ENCODE data around the gene TNS1. TPM values are rescaled to one million over a fixed set of nuclear protein-coding genes. Genes with fewer than 3 reads are reported as not detected.
A peak's percentile ranks its signal among the peaks of the same experiment; 100 is the strongest.

TNS1 gene
- total RNA-seq, 2 donors from 2014 or later = 1,836 to 2,296 TPM

- no peaks in the 10 kb centered on the region for H3K9me3 ChIP-seq
- ATAC-seq (ENCODE audit: insufficient number of reproducible peaks, low FRiP score, low read depth) (no peak), DNase-seq (ENCODE audit: low spot score) (no peak)
- H3K27ac ChIP-seq = no peak overlapping the region
- peaks cover 15 to 61% of the 10 kb centered on the region in 2 donors for H3K4me1 ChIP-seq (ENCODE audit: control insufficient read depth in 1 of 2, low read depth in 2 of 2)
- H3K36me3 ChIP-seq = no peaks in the 10 kb centered on the region
- TF ChIP-seq CTCF (IDR thresholded peaks at IDR 0.05) = peak; percentile 67
- H3K4me3 ChIP-seq = peak overlapping the region; percentile 84
- H3K27me3 ChIP-seq (replicated peaks; ENCODE audit: insufficient read depth) = no peaks in the 10 kb centered on the region
These were observed 7.6 kb upstream of the TNS1 start for GRCh38 chr2:218010140-218010983.

- ATAC-seq (ENCODE audit: insufficient number of reproducible peaks, low FRiP score, low read depth) (no peak), DNase-seq (ENCODE audit: low spot score) (no peak)
- Histone ChIP-seq H3K4me1 (ENCODE audit: control insufficient read depth in 1 of 2, low read depth in 2 of 2) (peaks cover 17 to 61% of the 10 kb centered on the region in 2 donors), H3K4me3 (peak overlapping the region; percentile 84), H3K36me3 (no peaks in the 10 kb centered on the region), H3K9me3 (no peaks in the 10 kb centered on the region), H3K27me3 (replicated peaks; ENCODE audit: insufficient read depth) (no peaks in the 10 kb centered on the region), H3K27ac (no peak overlapping the region)
- TF ChIP-seq CTCF (IDR thresholded peaks at IDR 0.05) = no peak
These were observed 7.0 kb upstream of the TNS1 start for GRCh38 chr2:218009765-218010139.

- H3K4me3 ChIP-seq = peak overlapping the region; percentile 84
- no peaks in the 10 kb centered on the region for H3K36me3 ChIP-seq
- DNase-seq (ENCODE audit: low spot score) = no peak
- no peaks in the 10 kb centered on the region for H3K9me3 ChIP-seq
- H3K27ac ChIP-seq = no peak overlapping the region
- no peak for ATAC-seq (ENCODE audit: insufficient number of reproducible peaks, low FRiP score, low read depth)
- H3K27me3 ChIP-seq (replicated peaks; ENCODE audit: insufficient read depth) = no peaks in the 10 kb centered on the region
- TF ChIP-seq CTCF (IDR thresholded peaks at IDR 0.05) = no peak
- peaks cover 19 to 63% of the 10 kb centered on the region in 2 donors for H3K4me1 ChIP-seq (ENCODE audit: control insufficient read depth in 1 of 2, low read depth in 2 of 2)
These were observed 6.4 kb upstream of the TNS1 start for GRCh38 chr2:218009231-218009630.

- Histone ChIP-seq H3K36me3 (no peaks in the 10 kb centered on the region), H3K27ac (peak overlapping the region in 1 of 2 donors; percentile 21), H3K27me3 (replicated peaks; ENCODE audit: insufficient read depth) (no peaks in the 10 kb centered on the region), H3K4me3 (peak overlapping the region; percentile 84), H3K4me1 (ENCODE audit: control insufficient read depth in 1 of 2, low read depth in 2 of 2) (peaks cover 25 to 71% of the 10 kb centered on the region in 2 donors), H3K9me3 (no peaks in the 10 kb centered on the region)
- DNase-seq (ENCODE audit: low spot score) (no peak), ATAC-seq (ENCODE audit: insufficient number of reproducible peaks, low FRiP score, low read depth) (no peak)
- no peak for TF ChIP-seq CTCF (IDR thresholded peaks at IDR 0.05)
These were observed 5.6 kb upstream of the TNS1 start for GRCh38 chr2:218008060-218009040.

- no peak overlapping the region for H3K4me3 ChIP-seq
- no peak for ATAC-seq (ENCODE audit: insufficient number of reproducible peaks, low FRiP score, low read depth)
- H3K36me3 ChIP-seq = no peaks in the 10 kb centered on the region
- H3K4me1 ChIP-seq (ENCODE audit: control insufficient read depth in 1 of 2, low read depth in 2 of 2) = peaks cover 29 to 73% of the 10 kb centered on the region in 2 donors
- TF ChIP-seq CTCF (IDR thresholded peaks at IDR 0.05) = no peak
- H3K27me3 ChIP-seq (replicated peaks; ENCODE audit: insufficient read depth) = no peaks in the 10 kb centered on the region
- DNase-seq (ENCODE audit: low spot score) = no peak
- peak overlapping the region in 1 of 2 donors; percentile 38 for H3K27ac ChIP-seq
- no peaks in the 10 kb centered on the region for H3K9me3 ChIP-seq
These were observed 3.9 kb upstream of the TNS1 start for GRCh38 chr2:218006741-218007140.
